ENCODE data around the gene COL1A2. TPM values are rescaled to one million over a fixed set of nuclear protein-coding genes. Genes with fewer than 3 reads are reported as not detected.
A peak's percentile ranks its signal among the peaks of the same experiment; 100 is the strongest.

The COL1A2 gene
- total RNA-seq, 4 donors from 2014 or later, result 47.0 to 499 (median 75.9) TPM

- H3K27ac ChIP-seq, result peak overlapping the region; percentile 88 to 90 (median 89)
- TF ChIP-seq POLR2AphosphoS5 (IDR thresholded peaks at IDR 0.05) (no peak), EP300 (IDR thresholded peaks at IDR 0.05; ENCODE audit: low read depth) (no peak), CTCF (IDR thresholded peaks at IDR 0.05) (no peak), POLR2A (IDR thresholded peaks at IDR 0.05) (no peak)
- intact Hi-C loops (cut with DNase I; ENCODE audit: low total_unique reads) (no loop called here), in situ Hi-C loops (cut with MboI; ENCODE audit: low pct_ligation_motif_present in 1 of 4, low pct_unique_long_range_greater_than_20kb in 1 of 4, low sequenced_read_pairs in 3 of 4) (loop anchor here in 3 of 4 donors (10.0 kb wide), 1 partner anchor 101 kb away; no protein-coding TSS in a partner anchor)
- peaks cover 0 to 3% (median 0%) of the 10 kb centered on the region in 4 donors for H3K36me3 ChIP-seq
- peak overlapping the region; percentile 10 to 59 (median 46) for H3K4me3 ChIP-seq
- WGBS, 2 donors (ENCODE audit: low coverage in 1 of 2), result 27 to 33% methylated on average over 1 to 3 of the region's 3 CpGs
- no peaks in the 10 kb centered on the region for H3K9me3 ChIP-seq
- DNase-seq, result no peak
- peaks cover 0 to 34% (median 6%) of the 10 kb centered on the region in 4 donors for H3K4me1 ChIP-seq
- peaks cover 15% of the 10 kb centered on the region for H3K27me3 ChIP-seq
Measured at GRCh38 chr7:94396037-94396431, 1.3 kb downstream of the COL1A2 start.

- intact Hi-C loops (cut with DNase I; ENCODE audit: low total_unique reads) (no loop called here), in situ Hi-C loops (cut with MboI; ENCODE audit: low pct_ligation_motif_present in 1 of 4, low pct_unique_long_range_greater_than_20kb in 1 of 4, low sequenced_read_pairs in 3 of 4) (loop anchor here in 3 of 4 donors (10.0 kb wide), 1 partner anchor 102 kb away; no protein-coding TSS in a partner anchor)
- Histone ChIP-seq H3K27me3 (peaks cover 15% of the 10 kb centered on the region), H3K36me3 (peaks cover 0 to 8% (median 0%) of the 10 kb centered on the region in 4 donors), H3K4me3 (peak overlapping the region in 3 of 4 donors; percentile 44 to 59 (median 48)), H3K27ac (peak overlapping the region; percentile 88 to 90 (median 89)), H3K9me3 (no peaks in the 10 kb centered on the region), H3K4me1 (peaks cover 0 to 32% (median 6%) of the 10 kb centered on the region in 4 donors)
- DNase-seq, result no peak
- 49 to 51% methylated on average over 4 of the region's 4 CpGs for WGBS, 2 donors (ENCODE audit: low coverage in 1 of 2)
- TF ChIP-seq POLR2AphosphoS5 (IDR thresholded peaks at IDR 0.05) (peak; percentile 23 to 52 (median 37)), CTCF (IDR thresholded peaks at IDR 0.05) (no peak)
Measured at GRCh38 chr7:94396596-94396995, 1.9 kb downstream of the COL1A2 start.

GRCh38 chr7:94397722-94398121 is 3.0 kb downstream of the COL1A2 start:
- in situ Hi-C loops (cut with MboI; ENCODE audit: low pct_ligation_motif_present in 1 of 4, low pct_unique_long_range_greater_than_20kb in 1 of 4, low sequenced_read_pairs in 3 of 4), result loop anchor here in 3 of 4 donors (10.0 kb wide), 1 partner anchor 103 kb away; no protein-coding TSS in a partner anchor
- H3K9me3 ChIP-seq, result no peaks in the 10 kb centered on the region
- DNase-seq, result no peak
- H3K27ac ChIP-seq, result peak overlapping the region in 2 of 4 donors; percentile 88 to 90
- TF ChIP-seq EP300 (IDR thresholded peaks at IDR 0.05; ENCODE audit: low read depth) (no peak), POLR2AphosphoS5 (IDR thresholded peaks at IDR 0.05) (no peak), POLR2A (IDR thresholded peaks at IDR 0.05) (no peak), CTCF (IDR thresholded peaks at IDR 0.05) (no peak)
- H3K27me3 ChIP-seq, result peaks cover 11% of the 10 kb centered on the region
- WGBS, 2 donors (ENCODE audit: low coverage in 1 of 2), result 47 to 50% methylated on average over 1 of the region's 1 CpG
- peak overlapping the region in 1 of 4 donors; percentile 59 for H3K4me3 ChIP-seq
- intact Hi-C loops (cut with DNase I; ENCODE audit: low total_unique reads), result no loop called here
- H3K4me1 ChIP-seq, result peaks cover 0 to 23% (median 6%) of the 10 kb centered on the region in 4 donors
- peaks cover 0 to 12% (median 0%) of the 10 kb centered on the region in 4 donors for H3K36me3 ChIP-seq

GRCh38 chr7:94398841-94399240 is 4.1 kb downstream of the COL1A2 start:
- TF ChIP-seq POLR2AphosphoS5 (IDR thresholded peaks at IDR 0.05) (no peak), CTCF (IDR thresholded peaks at IDR 0.05) (no peak), EP300 (IDR thresholded peaks at IDR 0.05; ENCODE audit: low read depth) (no peak), POLR2A (IDR thresholded peaks at IDR 0.05) (no peak)
- H3K27ac ChIP-seq, result peak overlapping the region in 1 of 4 donors; percentile 10
- in situ Hi-C loops (cut with MboI; ENCODE audit: low pct_ligation_motif_present in 1 of 4, low pct_unique_long_range_greater_than_20kb in 1 of 4, low sequenced_read_pairs in 3 of 4), result loop anchor here in 3 of 4 donors (10.0 kb wide), 1 partner anchor 104 kb away; no protein-coding TSS in a partner anchor
- peaks cover 0 to 17% (median 3%) of the 10 kb centered on the region in 4 donors for H3K4me1 ChIP-seq
- intact Hi-C loops (cut with DNase I; ENCODE audit: low total_unique reads), result no loop called here
- DNase-seq, result no peak
- H3K36me3 ChIP-seq, result peaks cover 0 to 21% (median 0%) of the 10 kb centered on the region in 4 donors
- no peaks in the 10 kb centered on the region for H3K9me3 ChIP-seq
- WGBS, 2 donors (ENCODE audit: low coverage in 1 of 2), result 38 to 56% methylated on average over 6 of the region's 6 CpGs
- peak overlapping the region in 1 of 4 donors; percentile 1 for H3K4me3 ChIP-seq
- peaks cover 11% of the 10 kb centered on the region for H3K27me3 ChIP-seq

All from transverse colon (tissue), 4 donors.